Activated CD4-positive, alpha-beta T cell treated with anti-CD3 and anti-CD28 coated beads, Interleukin-2, amount 50 U/mL, for 48 hours (primary cell): Measurements from ENCODE around the gene BTBD2.

ENCODE experiments used
- DNase-seq, 2 experiments: peaks; one replicate each; pipeline ENCODE4 v3.0.0-alpha.2; 2020

Gene BTBD2

DNA sequence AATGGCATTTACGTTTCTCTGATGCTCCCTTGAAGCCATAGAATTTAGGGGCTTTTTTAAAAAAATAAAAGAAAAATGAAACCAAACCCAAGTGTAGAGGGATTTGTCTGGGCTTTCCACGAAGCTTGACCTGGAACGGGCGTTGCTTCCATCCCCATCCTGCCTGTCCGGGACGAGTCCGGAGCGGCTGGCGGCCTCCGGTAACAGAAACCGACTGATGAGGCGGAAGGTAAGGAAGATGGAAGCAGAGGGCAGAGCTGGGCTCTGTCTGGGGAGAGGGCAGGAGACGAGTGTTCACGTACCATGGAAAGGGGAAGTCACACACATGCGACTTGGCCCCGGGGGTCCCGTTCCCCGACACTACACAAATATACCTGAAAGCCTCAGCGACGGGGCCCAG, 34.3 kb downstream of the BTBD2 start:
- no peak for DNase-seq

DNA sequence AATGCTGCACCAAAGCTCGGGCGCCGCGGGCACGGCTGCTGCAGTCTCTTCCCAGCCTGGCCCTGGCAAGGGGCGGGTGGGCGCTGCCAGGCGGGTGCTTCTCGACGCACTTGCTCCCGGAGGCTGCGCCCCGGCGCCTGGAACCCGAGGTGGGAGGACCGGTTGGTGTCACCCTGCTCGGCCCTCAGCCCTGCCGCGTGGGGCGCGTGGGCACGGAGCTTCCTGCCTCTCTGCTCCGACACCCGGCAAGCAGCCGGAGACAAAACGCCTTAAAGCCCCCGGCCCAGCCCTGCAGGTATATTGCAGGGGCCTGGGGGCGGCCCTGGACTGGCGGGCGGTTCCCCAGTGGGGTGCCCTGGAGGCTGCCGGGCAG, 34.7 kb downstream of the BTBD2 start:
- DNase-seq = no peak

GRCh38 chr19:1980091-1980808, 35.3 kb downstream of the BTBD2 start:
- no peak for DNase-seq

DNA sequence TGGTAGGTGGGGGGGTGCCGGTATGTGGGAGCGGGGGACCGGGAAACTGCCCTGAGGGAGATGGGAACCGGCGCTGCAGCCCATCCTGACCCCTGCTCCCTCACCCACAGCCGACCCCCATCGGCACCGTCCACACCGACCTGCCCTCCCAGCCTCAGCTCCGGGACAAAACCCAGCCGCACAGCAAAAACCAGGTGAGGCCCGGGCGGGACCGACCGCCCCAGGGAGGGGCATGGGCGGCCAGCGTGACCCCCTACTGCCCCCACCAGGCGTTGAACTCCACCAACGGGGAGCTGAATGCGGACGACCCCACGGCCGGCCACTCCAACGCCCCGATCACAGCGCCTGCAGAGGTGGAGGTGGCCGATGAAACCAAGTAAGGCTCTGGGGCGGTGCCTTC, 35.9 kb downstream of the BTBD2 start:
- DNase-seq = no peak

DNA sequence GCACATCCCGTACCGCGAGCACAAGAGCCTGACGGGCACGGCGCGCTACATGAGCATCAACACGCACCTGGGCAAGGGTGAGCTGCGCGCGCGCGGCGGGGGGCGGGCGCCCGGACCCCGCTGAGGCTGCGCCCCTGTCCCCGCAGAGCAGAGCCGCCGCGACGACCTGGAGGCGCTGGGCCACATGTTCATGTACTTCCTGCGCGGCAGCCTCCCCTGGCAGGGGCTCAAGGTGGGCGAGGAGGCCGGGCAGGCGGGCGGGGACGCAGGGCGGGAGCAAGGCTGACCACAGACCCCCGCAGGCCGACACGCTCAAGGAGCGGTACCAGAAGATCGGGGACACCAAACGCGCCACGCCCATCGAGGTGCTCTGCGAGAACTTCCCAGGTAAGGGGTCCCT, 36.5 kb downstream of the BTBD2 start:
- no peak for DNase-seq

- no peak for DNase-seq
These were observed 37.1 kb downstream of the BTBD2 start for GRCh38 chr19:1978346-1978894.

DNA sequence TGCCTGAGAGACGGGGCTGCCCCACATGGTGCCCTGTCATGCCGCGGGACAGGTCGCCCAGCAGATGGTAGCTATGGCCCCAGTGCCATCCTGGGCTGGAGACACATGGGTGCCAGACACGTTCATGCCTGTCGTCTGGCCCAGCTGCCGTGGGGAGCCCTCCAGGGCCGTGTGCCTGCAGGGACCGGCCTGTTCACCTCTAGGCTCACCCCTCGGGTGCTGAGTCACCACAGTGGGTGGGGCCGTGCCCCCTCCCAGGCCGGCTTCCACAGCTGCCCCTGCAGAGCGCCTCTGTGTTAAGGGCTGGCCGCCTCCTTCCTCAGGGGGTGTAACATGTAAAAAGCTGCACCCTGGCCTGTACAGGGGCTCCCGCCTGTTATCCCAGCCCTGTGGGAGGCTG, 38.4 kb downstream of the BTBD2 start:
- no peak for DNase-seq

DNA sequence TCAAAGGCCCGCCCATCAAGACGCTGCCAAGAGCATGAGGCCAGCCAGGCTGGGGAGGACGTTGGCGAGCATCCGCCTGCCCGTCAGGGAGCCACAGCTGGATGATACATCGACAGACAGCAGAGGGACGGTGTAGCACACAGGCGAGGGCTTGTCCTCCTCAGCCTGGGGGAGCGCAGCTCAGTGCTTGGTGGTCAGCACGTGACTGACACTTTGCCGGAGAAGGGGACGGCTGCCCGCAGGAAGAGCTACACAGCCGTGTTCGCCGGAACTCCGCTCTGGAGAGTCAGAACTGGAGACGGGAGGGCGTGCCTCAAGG, 40.4 kb downstream of the BTBD2 start:
- DNase-seq = no peak

DNA sequence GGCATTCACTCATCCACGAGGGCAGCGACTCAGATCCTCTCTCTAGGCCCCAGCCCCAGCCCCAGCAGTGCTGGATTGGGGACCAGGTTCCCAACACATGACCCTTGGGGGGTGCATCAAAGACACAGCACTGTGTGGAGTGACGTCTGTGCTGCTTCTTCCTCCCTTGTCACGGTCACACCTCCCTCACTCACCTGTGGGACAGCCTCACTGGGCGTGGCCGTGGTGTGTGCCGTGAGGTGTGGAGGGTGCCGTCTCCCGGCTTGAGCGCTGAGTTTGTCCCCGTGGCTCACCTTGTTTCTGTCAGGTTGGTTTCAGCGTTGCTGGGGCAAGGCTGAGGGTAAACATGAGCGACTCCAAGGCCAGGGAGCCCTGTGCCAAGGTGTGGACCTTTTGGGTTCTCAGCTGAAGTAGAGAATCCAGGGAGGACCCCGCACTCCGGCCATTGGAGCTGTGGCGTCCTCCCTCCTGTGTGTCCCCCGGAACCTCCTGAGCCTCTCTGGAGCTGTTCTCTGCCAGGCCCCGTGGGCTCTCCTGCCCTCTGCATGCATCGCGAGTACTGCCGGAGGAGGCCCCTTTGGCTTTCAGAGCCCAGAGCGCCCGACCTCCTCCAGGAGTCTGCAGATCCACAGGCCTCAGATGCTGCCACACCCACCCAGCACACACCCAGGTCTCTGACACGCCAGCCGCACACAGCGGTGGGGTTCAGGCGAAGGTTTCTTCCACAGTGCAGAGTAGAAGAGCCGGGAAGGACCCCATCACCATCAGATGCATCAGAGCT, 40.9 kb downstream of the BTBD2 start:
- DNase-seq = no peak

GRCh38 chr19:1970806-1971502, 44.6 kb downstream of the BTBD2 start:
- DNase-seq = no peak

DNA sequence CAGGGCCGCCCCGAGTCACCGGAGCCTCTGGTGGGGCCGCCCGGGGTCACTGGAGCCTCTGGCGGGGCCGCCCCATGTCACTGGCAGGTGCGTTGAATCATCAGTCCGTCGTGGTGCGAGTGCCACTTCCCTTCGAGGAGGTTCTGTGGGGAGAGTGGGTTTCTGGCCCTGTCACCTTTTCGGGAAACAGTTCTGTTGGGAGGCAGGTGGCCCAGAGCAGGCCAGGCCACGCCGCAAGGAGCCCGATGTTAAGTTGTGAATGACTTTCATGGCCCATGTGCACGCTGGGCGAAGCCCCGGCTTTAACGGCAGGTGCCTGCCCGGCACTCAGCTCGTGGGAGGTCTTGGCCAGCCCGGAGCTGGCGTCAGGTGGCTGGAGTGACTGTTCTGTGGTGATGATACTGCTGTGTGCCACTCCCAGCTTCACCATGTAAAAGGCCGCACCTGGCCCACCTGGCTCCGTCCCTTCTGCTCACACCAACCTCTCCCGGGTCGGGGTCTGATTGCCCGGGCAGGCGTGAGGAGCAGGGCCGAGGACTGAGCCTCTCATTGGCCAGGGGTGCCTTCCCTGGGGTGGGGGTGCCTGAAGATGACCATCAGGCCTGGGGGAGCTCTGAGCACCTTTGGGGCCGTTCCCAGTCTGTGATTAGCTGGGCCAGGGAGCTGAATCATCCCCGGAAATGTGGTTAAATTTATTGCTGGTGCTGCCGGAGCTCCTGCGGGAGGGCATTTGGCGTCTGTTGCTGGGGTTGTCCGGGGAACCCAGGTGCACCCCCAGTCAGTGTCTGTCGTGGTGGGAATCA, 45.3 kb downstream of the BTBD2 start:
- no peak for DNase-seq

DNA sequence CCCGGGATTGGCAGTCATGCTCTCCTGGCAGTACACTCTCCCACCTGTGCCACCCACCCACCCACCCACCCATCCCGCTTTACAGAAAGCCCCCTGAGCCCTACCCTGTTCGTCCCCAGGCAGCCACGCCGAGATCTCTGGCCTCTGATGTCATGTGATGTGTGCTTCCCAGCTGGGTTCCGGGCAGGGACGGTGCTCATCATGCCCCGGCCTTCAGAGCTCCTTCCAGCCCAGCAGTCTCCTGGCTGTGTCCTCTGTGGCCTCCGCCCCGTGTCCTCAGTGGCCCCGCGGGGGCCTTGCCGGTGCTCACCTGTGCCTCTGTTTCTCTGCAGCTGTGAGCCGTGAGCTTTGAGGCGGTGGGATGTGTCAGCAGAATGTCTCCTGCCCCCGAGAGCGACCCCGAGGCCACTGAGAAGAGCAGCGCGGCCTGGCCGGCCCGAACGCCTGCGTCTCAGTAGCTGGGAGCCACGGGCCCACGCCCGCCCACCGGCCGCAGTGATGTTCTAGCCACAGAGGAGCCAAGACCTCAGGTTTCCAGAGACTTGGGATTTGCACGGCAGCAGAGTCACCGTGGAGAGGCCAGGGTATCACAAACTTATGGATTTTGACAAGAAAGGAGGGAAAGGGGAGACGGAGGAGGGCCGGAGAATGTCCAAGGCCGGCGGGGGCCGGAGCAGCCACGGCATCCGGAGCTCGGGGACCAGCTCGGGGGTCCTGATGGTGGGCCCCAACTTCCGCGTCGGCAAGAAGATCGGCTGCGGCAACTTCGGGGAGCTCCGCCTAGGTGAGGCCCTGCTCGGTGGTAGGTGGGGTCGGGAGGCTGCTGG, 46.1 kb downstream of the BTBD2 start:
- DNase-seq = no peak

GRCh38 chr19:1968279-1969175, 47.0 kb downstream of the BTBD2 start:
- DNase-seq = no peak

- peak; percentile 16 for DNase-seq
These were observed 48.4 kb downstream of the BTBD2 start for GRCh38 chr19:1967087-1967608.

GRCh38 chr19:1962674-1963073, 52.8 kb downstream of the BTBD2 start:
- DNase-seq = no peak

- no peak for DNase-seq
These were observed 54.3 kb downstream of the BTBD2 start for GRCh38 chr19:1961000-1961883.

DNA sequence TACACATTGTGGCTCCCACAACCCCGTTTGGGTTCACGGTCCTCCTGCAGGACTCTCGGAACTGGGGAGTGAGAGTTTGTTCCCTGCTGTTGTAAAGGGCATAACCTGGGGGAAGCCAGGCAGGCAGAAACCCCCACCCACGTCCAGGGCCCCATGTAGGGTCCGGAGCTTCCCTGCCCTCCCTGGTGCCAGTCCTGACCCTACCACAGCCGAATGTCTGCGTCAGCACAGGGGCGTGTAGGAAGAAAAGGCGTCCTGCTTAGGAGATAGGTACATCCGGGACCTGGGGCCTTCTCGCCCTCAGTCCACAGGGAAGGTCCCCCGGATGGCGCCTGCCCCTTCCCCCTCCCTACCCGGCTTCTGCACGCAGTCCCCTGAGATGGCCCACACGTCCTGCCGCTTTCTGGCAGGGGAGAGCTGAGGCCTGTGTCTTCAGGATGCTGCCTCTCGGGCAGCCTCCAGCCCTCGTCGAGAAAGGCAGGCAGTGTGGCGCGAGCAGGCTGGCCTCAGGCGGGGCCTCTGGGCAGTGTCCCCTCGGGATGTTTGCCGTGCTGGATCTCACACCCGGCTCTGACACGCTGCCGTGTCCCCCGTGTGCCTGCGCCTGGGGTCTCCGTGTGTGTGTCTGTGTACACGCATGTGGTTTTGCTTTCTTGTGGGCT, 55.5 kb downstream of the BTBD2 start:
- no peak for DNase-seq

DNA sequence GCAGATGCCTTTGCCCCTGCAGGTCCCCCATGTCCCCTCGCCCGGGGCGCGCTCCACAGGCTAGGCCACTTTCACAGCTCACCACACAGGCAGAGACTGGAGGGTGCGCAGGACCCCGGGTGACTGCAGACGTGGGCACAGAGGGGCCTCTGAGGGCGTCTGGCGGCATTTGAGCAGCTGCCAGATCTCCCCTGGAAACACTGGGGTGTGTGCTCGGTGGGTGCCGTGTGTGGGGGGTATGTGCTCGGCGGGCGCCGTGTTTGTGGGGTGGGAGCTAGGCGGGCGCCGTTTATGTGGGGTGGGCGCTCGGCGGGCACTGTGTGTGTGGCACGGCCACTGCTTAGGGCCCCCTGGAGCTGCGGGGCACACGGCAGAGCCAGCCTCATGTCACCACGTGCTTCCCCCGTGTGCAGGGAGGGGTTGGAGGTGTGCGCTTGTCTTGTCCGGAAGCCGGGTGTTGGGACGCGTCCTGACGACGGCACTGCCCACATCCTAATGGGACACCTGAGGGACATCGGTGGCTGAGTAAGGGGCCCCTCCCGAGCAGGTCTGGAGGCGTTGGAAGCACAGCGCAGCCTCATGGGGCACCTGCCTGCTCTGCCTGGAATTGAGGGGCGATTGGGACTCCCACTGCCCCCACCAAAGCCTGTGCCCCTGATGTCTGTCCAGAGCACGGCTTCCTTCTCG, 57.8 kb downstream of the BTBD2 start:
- no peak for DNase-seq
